Upper lobe of right lung (tissue), 1 donor: ENCODE measurements around the gene USF3. TPM values are rescaled to one million over a fixed set of nuclear protein-coding genes. Genes with fewer than 3 reads are reported as not detected.

ENCODE experiments used
- ATAC-seq: fragments of 200-7000 bp; cut with Tn5 transposase; one replicate; pipeline ENCODE4 v1.9.1; 2020; ENCODE audit warnings: mild to moderate bottlenecking, moderate library complexity
- DNase-seq: peaks from one replicate; pipeline ENCODE4 v3.0.0-alpha.2; 2020
- H3K27ac ChIP-seq: fragments of 200-600 bp; one replicate; pipeline ENCODE4 v1.8.0; 2022
- H3K27me3 ChIP-seq: fragments of 200-600 bp; one replicate; pipeline ENCODE4 v1.8.0; 2022; ENCODE audit warnings: mild to moderate bottlenecking
- H3K36me3 ChIP-seq: fragments of 200-600 bp; one replicate; pipeline ENCODE4 v1.8.0; 2022
- H3K4me1 ChIP-seq: fragments of 200-600 bp; one replicate; pipeline ENCODE4 v1.8.0; 2022
- H3K4me3 ChIP-seq: fragments of 200-600 bp; one replicate; pipeline ENCODE4 v1.8.0; 2022; ENCODE audit warnings: mild to moderate bottlenecking
- H3K9me3 ChIP-seq: fragments of 200-600 bp; one replicate; pipeline ENCODE4 v1.8.0; 2022
- CTCF ChIP-seq: fragments of 200-600 bp; IDR thresholded peaks from one replicate; pipeline ENCODE4 v1.8.0; 2022; ENCODE audit warnings: antibody characterized with exemption
- intact Hi-C: fragments of 100-400 bp; cut with DNase I; formaldehyde crosslinking; loops from one replicate; pipeline ENCODE4 v1.11.0; 2022
- total RNA-seq: library from RNA; stranded (reverse); fragmentation: NEBNext Ultra II Directional; extraction: Animal tissue kit (Norgen Biotek cat#: 25700); gene quantifications from one replicate; pipeline ENCODE4 v1.2.1, GENCODE V29; 2021
- donor health status: DM: no; HTN: yes; CAD: no; lungs with severe emphysema.

USF3 gene
- total RNA-seq, 1 donor from 2014 or later = 22.2 TPM

GRCh38 chr3:113602256-113602655 is 94.2 kb downstream of the USF3 start:
- Histone ChIP-seq H3K36me3 (no peaks in the 10 kb centered on the region), H3K9me3 (no peaks in the 10 kb centered on the region), H3K4me3 (no peak overlapping the region), H3K4me1 (no peaks in the 10 kb centered on the region), H3K27ac (no peak overlapping the region), H3K27me3 (no peaks in the 10 kb centered on the region)
- TF ChIP-seq CTCF = no peak
- ATAC-seq = no peak
- intact Hi-C loops = no loop called here
- no peak for DNase-seq

GRCh38 chr3:113601240-113601639 is 95.2 kb downstream of the USF3 start:
- no peak overlapping the region for H3K4me3 ChIP-seq
- intact Hi-C loops = no loop called here
- H3K4me1 ChIP-seq = no peaks in the 10 kb centered on the region
- TF ChIP-seq CTCF = no peak
- no peak overlapping the region for H3K27ac ChIP-seq
- H3K36me3 ChIP-seq = no peaks in the 10 kb centered on the region
- DNase-seq (no peak), ATAC-seq (no peak)
- no peaks in the 10 kb centered on the region for H3K9me3 ChIP-seq
- no peaks in the 10 kb centered on the region for H3K27me3 ChIP-seq

- Histone ChIP-seq H3K27ac (no peak overlapping the region), H3K4me1 (no peaks in the 10 kb centered on the region), H3K4me3 (no peak overlapping the region), H3K9me3 (no peaks in the 10 kb centered on the region), H3K27me3 (no peaks in the 10 kb centered on the region), H3K36me3 (no peaks in the 10 kb centered on the region)
- ATAC-seq = no peak
- intact Hi-C loops = no loop called here
- TF ChIP-seq CTCF = no peak
- DNase-seq = no peak
Observed at GRCh38 chr3:113600418-113601182, 95.8 kb downstream of the USF3 start.

Other genes starting within 250 kb of the USF3 start
- gene SPICE1, start 181.5 kb downstream of the USF3 start, total RNA-seq = 13.1 TPM
- 3.5 TPM for gene SIDT1, start 164.1 kb downstream of the USF3 start, total RNA-seq
- gene NAA50, start 49.6 kb upstream of the USF3 start, total RNA-seq = 90.0 TPM
- gene ATP6V1A, start 50.4 kb upstream of the USF3 start, total RNA-seq = 102 TPM
- 6.4 TPM for gene GRAMD1C, start 142.1 kb upstream of the USF3 start, total RNA-seq